Smooth muscle cell (in vitro differentiated cells): ENCODE measurements around the gene COL26A1. TPM values are rescaled to one million over a fixed set of nuclear protein-coding genes. Genes with fewer than 3 reads are reported as not detected.

Source experiments
- DNase-seq: peaks from one replicate; lab custom pipeline; 2025; ENCODE audit not compliant: unreplicated experiment; lab: John Stamatoyannopoulos, UW
- H2AFZ ChIP-seq: fragments of 200-600 bp; sonication (generic); 2 replicates; pipeline ENCODE4 v1.6.0; 2016; ENCODE audit warnings: antibody characterized with exemption, low read depth, mild to moderate bottlenecking
- H3F3A ChIP-seq: fragments of 200-600 bp; sonication (generic); 2 replicates; pipeline ENCODE4 v1.6.0; 2017; ENCODE audit warnings: antibody characterized with exemption, low read depth
- H3K27ac ChIP-seq: fragments of 200-600 bp; sonication (generic); 2 replicates; pipeline ENCODE4 v1.5.1; 2016; ENCODE audit warnings: low read depth, mild to moderate bottlenecking
- H3K27me3 ChIP-seq: fragments of 200-600 bp; sonication (generic); 2 replicates; pipeline ENCODE4 v1.6.1; 2016; ENCODE audit warnings: low read depth, mild to moderate bottlenecking
- H3K36me3 ChIP-seq: fragments of 200-600 bp; sonication (generic); 2 replicates; pipeline ENCODE4 v1.5.1; 2016; ENCODE audit warnings: low read depth
- H3K4me1 ChIP-seq: fragments of 200-600 bp; sonication (generic); 2 replicates; pipeline ENCODE4 v1.5.1; 2016; ENCODE audit warnings: low read depth
- H3K4me2 ChIP-seq: fragments of 200-600 bp; sonication (generic); 2 replicates; pipeline ENCODE4 v1.6.0; 2016; ENCODE audit warnings: mild to moderate bottlenecking
- H3K4me3 ChIP-seq: fragments of 200-600 bp; sonication (generic); 2 replicates; pipeline ENCODE4 v1.5.1; 2016; ENCODE audit warnings: mild to moderate bottlenecking
- H3K79me2 ChIP-seq: fragments of 200-600 bp; sonication (generic); 2 replicates; pipeline ENCODE4 v1.6.0; 2016; ENCODE audit warnings: low read depth, mild to moderate bottlenecking
- H3K9ac ChIP-seq: fragments of 200-600 bp; sonication (generic); 2 replicates; pipeline ENCODE4 v1.6.0; 2016; ENCODE audit warnings: low read depth
- H3K9me3 ChIP-seq: fragments of 200-600 bp; sonication (generic); replicated peaks from 2 replicates; pipeline ENCODE4 v1.5.1; 2016; ENCODE audit warnings: low read depth
- H4K20me1 ChIP-seq: fragments of 200-600 bp; sonication (generic); 2 replicates; pipeline ENCODE4 v1.6.0; 2016; ENCODE audit warnings: low read depth
- WGBS: methylation state at CpG from one replicate; pipeline ENCODE4 v1.1.7; 2016; ENCODE audit warnings: low lambda C conversion rate; 5-methylcytosine and 5-hydroxymethylcytosine counted together
- polyA plus RNA-seq: library from polyadenylated mRNA; unstranded; fragments of >200 nt; fragmentation: Nextera tagmentation; extraction: Ambion mirVana; gene quantifications from 2 replicates; pipeline ENCODE4 v1.2.1, GENCODE V29; 2016
- total RNA-seq: library from RNA; depleted of rRNA; stranded (reverse); fragments of >200 nt; gene quantifications from 2 replicates; pipeline ENCODE4 v1.2.3, GENCODE V29; 2014
- TF ChIP-seq, protein P1 (sequence below): fragments of 200-600 bp; sonication (generic); IDR thresholded peaks from 2 replicates; pipeline ENCODE4 v1.5.1; 2017; ENCODE audit warnings: borderline replicate concordance, mild to moderate bottlenecking, antibody characterized with exemption; ENCODE audit not compliant: insufficient read depth, poor library complexity, severe bottlenecking

COL26A1 gene
- total and polyA plus RNA-seq, 2 experiments from 2014 or later = 4.9 to 13.2 TPM

GRCh38 chr7:101595246-101595645 lies 232.6 kb downstream of the COL26A1 start:
- TF ChIP-seq, protein P1, sequence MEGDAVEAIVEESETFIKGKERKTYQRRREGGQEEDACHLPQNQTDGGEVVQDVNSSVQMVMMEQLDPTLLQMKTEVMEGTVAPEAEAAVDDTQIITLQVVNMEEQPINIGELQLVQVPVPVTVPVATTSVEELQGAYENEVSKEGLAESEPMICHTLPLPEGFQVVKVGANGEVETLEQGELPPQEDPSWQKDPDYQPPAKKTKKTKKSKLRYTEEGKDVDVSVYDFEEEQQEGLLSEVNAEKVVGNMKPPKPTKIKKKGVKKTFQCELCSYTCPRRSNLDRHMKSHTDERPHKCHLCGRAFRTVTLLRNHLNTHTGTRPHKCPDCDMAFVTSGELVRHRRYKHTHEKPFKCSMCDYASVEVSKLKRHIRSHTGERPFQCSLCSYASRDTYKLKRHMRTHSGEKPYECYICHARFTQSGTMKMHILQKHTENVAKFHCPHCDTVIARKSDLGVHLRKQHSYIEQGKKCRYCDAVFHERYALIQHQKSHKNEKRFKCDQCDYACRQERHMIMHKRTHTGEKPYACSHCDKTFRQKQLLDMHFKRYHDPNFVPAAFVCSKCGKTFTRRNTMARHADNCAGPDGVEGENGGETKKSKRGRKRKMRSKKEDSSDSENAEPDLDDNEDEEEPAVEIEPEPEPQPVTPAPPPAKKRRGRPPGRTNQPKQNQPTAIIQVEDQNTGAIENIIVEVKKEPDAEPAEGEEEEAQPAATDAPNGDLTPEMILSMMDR = no peak
- H3K4me1 ChIP-seq = no peaks in the 10 kb centered on the region
- no peaks in the 10 kb centered on the region for H3F3A ChIP-seq
- no peaks in the 10 kb centered on the region for H3K9me3 ChIP-seq
- no peak overlapping the region for H3K27ac ChIP-seq
- no peak overlapping the region for H3K4me3 ChIP-seq
- no peaks in the 10 kb centered on the region for H4K20me1 ChIP-seq
- no peak overlapping the region for H3K9ac ChIP-seq
- H2AFZ ChIP-seq = no peak overlapping the region
- no peak for DNase-seq
- WGBS = 94% methylated on average over 1 of the region's 1 CpG
- no peaks in the 10 kb centered on the region for H3K27me3 ChIP-seq
- H3K36me3 ChIP-seq = no peaks in the 10 kb centered on the region
- H3K79me2 ChIP-seq = no peaks in the 10 kb centered on the region
- H3K4me2 ChIP-seq = no peak overlapping the region

DNA sequence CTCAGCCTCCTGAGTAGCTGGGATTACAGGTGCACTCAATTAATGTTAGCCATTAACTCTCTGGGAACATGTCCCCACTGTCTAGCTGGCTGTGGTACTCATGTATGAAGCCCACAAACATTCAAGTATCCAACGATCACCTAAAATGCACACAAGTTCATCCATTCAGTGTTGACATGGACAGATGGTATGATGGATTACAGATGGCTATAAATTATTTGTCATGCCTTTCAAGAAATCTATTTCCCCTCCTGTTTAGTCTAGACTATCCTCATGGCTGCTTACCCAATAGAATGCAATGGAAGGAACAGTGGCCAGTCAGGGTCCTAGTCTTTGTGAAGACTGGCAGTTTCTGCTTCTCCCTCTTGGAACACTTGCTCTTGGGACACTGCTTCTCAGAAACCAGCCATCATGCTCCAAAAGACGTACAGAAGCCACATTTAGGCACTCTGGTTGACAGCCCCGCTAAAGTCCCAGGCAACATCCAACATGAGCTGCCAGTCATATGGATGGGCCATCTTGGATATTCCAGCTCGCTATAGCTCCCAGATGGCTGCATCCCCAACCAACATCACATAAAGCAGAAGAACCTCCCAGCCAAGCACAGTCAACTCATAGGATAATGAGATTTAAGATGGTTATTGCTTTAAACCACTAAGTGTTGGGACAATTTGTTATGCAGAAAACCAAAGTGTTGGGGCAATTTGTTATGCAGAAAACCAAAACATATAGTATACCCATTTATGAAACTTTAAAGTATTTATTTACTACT lies 233.3 kb downstream of the COL26A1 start:
- TF ChIP-seq, protein P1 = no peak
- no peak overlapping the region for H3K4me3 ChIP-seq
- no peak for DNase-seq
- WGBS = 92% methylated on average over 4 of the region's 4 CpGs
- H3K79me2 ChIP-seq = no peaks in the 10 kb centered on the region
- H3K9ac ChIP-seq = no peak overlapping the region
- H3K36me3 ChIP-seq = no peaks in the 10 kb centered on the region
- H2AFZ ChIP-seq = no peak overlapping the region
- H3K9me3 ChIP-seq = no peaks in the 10 kb centered on the region
- H3K27ac ChIP-seq = no peak overlapping the region
- H3F3A ChIP-seq = no peaks in the 10 kb centered on the region
- no peaks in the 10 kb centered on the region for H3K4me1 ChIP-seq
- H4K20me1 ChIP-seq = no peaks in the 10 kb centered on the region
- no peaks in the 10 kb centered on the region for H3K27me3 ChIP-seq
- no peak overlapping the region for H3K4me2 ChIP-seq

GRCh38 chr7:101596898-101597297 lies 234.2 kb downstream of the COL26A1 start:
- Histone ChIP-seq H3K4me2 (no peak overlapping the region), H3K36me3 (no peaks in the 10 kb centered on the region), H3K79me2 (no peaks in the 10 kb centered on the region), H3K27ac (no peak overlapping the region), H3K4me3 (no peak overlapping the region), H3K9me3 (no peaks in the 10 kb centered on the region), H3F3A (no peaks in the 10 kb centered on the region), H4K20me1 (no peaks in the 10 kb centered on the region), H2AFZ (no peak overlapping the region), H3K9ac (no peak overlapping the region), H3K4me1 (no peaks in the 10 kb centered on the region), H3K27me3 (no peaks in the 10 kb centered on the region)
- no peak for DNase-seq
- 94% methylated on average over 1 of the region's 1 CpG for WGBS
- TF ChIP-seq, protein P1 = no peak

DNA sequence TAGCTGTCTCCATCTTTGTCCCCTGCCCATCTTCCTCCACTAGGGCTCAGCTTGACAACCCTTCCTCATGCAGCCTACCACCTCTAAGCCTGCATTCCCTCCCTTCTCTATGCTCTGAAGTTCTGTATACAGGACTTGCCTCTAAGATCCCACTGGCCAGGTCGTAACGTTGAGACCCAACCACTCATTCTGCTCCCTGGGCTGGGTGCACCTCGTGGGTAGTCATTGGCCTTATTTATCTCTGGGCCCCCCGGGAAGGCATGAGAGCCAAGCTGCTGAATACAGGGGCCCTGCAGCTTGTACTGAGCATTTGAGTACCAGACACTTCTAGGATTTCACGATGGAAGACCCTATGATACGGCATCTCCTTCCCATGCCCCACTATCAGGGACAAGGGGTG lies 235.3 kb downstream of the COL26A1 start:
- no peak overlapping the region for H3K9ac ChIP-seq
- 91% methylated on average over 6 of the region's 6 CpGs for WGBS
- DNase-seq = no peak
- H2AFZ ChIP-seq = no peak overlapping the region
- TF ChIP-seq, protein P1 = no peak
- peak overlapping the region; percentile 38 for H3K27ac ChIP-seq
- no peaks in the 10 kb centered on the region for H3F3A ChIP-seq
- no peak overlapping the region for H3K4me2 ChIP-seq
- H3K79me2 ChIP-seq = no peaks in the 10 kb centered on the region
- H3K27me3 ChIP-seq = no peaks in the 10 kb centered on the region
- no peaks in the 10 kb centered on the region for H4K20me1 ChIP-seq
- H3K9me3 ChIP-seq = no peaks in the 10 kb centered on the region
- peaks cover under 1% of the 10 kb centered on the region for H3K4me1 ChIP-seq
- no peak overlapping the region for H3K4me3 ChIP-seq
- no peaks in the 10 kb centered on the region for H3K36me3 ChIP-seq
